Measurements from ENCODE around the gene OLFML3. TPM values are rescaled to one million over a fixed set of nuclear protein-coding genes. Genes with fewer than 3 reads are reported as not detected.

The OLFML3 gene
- total and polyA plus RNA-seq, 2 donors (not counting 1 experiment from before 2014, with no cell fraction given): 0.32 TPM; not detected in 1

DNA sequence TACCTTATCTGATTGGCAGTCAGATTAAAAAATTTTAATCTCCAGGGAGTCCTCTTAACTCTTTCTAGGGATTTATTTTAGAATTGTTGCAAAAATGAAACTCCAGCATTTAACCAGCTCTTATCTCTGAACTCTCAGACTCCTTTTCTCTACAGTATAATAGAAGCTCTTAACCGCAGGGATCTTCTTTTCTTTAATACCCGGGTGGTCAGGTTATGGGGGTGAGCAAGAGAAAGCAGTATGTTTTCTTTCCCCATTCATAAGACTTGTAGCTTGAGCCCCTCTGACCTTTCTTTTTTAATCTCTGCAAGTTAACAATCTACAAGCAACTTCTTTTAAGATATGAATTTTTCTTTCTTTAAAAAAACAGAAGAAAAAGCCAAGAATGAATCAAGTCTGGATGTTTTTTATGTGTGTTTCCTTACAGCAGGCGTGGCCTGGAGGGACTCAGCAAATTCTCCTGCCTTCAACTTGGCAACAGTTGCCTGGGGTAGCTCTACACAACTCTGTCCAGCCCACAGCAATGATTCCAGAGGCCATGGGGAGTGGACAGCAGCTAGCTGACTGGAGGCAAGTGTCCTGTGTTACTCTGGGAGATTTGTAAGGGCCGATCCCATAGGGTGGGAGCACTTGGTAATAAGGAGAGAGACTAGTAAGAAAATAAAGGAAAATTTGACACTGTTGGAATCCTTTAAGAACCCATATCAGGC is 13.4 kb upstream of the OLFML3 start:
- Histone ChIP-seq H3K36me3 (replicated peaks in 1 of 2; ENCODE audit: control extremely low read depth in 1 of 2, control insufficient read depth in 1 of 2, extremely low read depth in 1 of 2, insufficient read depth in 2 of 2, low read length in 1 of 2) (peaks cover 14 to 84% of the 10 kb centered on the region in 2 experiments), H4K20me1 (ENCODE audit: control insufficient read depth, insufficient read depth, low read length, poor library complexity, severe bottlenecking) (no peaks in the 10 kb centered on the region), H3K9ac (ENCODE audit: low read length) (no peak overlapping the region), H3K4me1 (ENCODE audit: control insufficient read depth in 2 of 2, insufficient read depth in 2 of 2, low read length in 2 of 2) (no peaks in the 10 kb centered on the region), H3K4me2 (replicated peaks; ENCODE audit: low read depth, low read length, poor library complexity, severe bottlenecking) (no peak overlapping the region), H2AFZ (ENCODE audit: insufficient read depth, low read depth, low read length, poor library complexity, severe bottlenecking) (no peak overlapping the region), H3K27ac (ENCODE audit: low read length in 2 of 2) (no peak overlapping the region), H3K4me3 (ENCODE audit: control extremely low read depth in 1 of 5, extremely low read depth in 1 of 5, insufficient read depth in 1 of 5, low read depth in 2 of 5, low read length in 4 of 5) (no peak overlapping the region), H3K79me2 (ENCODE audit: control insufficient read depth, insufficient read depth, low read length) (no peaks in the 10 kb centered on the region), H3K9me3 (ENCODE audit: control extremely low read depth in 1 of 3, control insufficient read depth in 2 of 3, insufficient read depth in 1 of 3, low read length in 2 of 3) (no peaks in the 10 kb centered on the region), H3K27me3 (replicated peaks in 1 of 4; ENCODE audit: control extremely low read depth in 1 of 4, control insufficient read depth in 3 of 4, insufficient read depth in 4 of 4, low read length in 3 of 4) (no peaks in the 10 kb centered on the region)
- no peaks in the 10 kb centered on the region for H3K9me3 Mint-ChIP-seq (ENCODE audit: insufficient read depth)
- no peaks in the 10 kb centered on the region for H3K27me3 Mint-ChIP-seq
- H3K27ac Mint-ChIP-seq: no peak overlapping the region
- POLR2A ChIA-PET: no interaction called here
- CTCF ChIA-PET: no interaction called here
- 100% methylated on average over 2 of the region's 4 CpGs for WGBS (ENCODE audit: insufficient coverage)
- H3K4me3 Mint-ChIP-seq: no peak overlapping the region
- intact Hi-C loops (cut with micrococcal nuclease): no loop called here
- H3K4me1 Mint-ChIP-seq: no peaks in the 10 kb centered on the region
- DNase-seq: no peak
- ATAC-seq (ENCODE audit: low read depth): no peak
- TF ChIP-seq, protein P1, sequence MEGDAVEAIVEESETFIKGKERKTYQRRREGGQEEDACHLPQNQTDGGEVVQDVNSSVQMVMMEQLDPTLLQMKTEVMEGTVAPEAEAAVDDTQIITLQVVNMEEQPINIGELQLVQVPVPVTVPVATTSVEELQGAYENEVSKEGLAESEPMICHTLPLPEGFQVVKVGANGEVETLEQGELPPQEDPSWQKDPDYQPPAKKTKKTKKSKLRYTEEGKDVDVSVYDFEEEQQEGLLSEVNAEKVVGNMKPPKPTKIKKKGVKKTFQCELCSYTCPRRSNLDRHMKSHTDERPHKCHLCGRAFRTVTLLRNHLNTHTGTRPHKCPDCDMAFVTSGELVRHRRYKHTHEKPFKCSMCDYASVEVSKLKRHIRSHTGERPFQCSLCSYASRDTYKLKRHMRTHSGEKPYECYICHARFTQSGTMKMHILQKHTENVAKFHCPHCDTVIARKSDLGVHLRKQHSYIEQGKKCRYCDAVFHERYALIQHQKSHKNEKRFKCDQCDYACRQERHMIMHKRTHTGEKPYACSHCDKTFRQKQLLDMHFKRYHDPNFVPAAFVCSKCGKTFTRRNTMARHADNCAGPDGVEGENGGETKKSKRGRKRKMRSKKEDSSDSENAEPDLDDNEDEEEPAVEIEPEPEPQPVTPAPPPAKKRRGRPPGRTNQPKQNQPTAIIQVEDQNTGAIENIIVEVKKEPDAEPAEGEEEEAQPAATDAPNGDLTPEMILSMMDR (IDR thresholded peaks at IDR 0.05): no peak
- no peak for TF ChIP-seq EZH2 (IDR thresholded peaks at IDR 0.05; ENCODE audit: borderline replicate concordance, insufficient read depth, low read depth, low read length, poor library complexity, severe bottlenecking)

DNA sequence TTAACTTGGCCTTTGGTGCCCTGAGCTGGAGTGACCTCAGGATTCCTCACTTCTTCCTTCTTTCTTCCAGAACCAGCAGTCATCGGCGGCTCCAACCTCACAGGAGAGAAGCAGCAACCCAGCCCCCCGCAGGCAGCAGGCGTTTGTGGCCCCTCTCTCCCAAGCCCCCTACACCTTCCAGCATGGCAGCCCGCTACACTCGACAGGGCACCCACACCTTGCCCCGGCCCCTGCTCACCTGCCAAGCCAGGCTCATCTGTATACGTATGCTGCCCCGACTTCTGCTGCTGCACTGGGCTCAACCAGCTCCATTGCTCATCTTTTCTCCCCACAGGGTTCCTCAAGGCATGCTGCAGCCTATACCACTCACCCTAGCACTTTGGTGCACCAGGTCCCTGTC is 6.3 kb upstream of the OLFML3 start:
- intact Hi-C loops (cut with micrococcal nuclease): no loop called here

More for the DNA sequence above, 6.3 kb upstream of the OLFML3 start:
- no peaks in the 10 kb centered on the region for H3K4me1 ChIP-seq (ENCODE audit: control insufficient read depth in 2 of 2, insufficient read depth in 2 of 2, low read length in 2 of 2)
- peaks cover 24 to 64% of the 10 kb centered on the region in 2 experiments for H3K36me3 ChIP-seq (replicated peaks in 1 of 2; ENCODE audit: control extremely low read depth in 1 of 2, control insufficient read depth in 1 of 2, extremely low read depth in 1 of 2, insufficient read depth in 2 of 2, low read length in 1 of 2)
- no peaks in the 10 kb centered on the region for H3K9me3 ChIP-seq (ENCODE audit: control extremely low read depth in 1 of 3, control insufficient read depth in 2 of 3, insufficient read depth in 1 of 3, low read length in 2 of 3)
- H2AFZ ChIP-seq (ENCODE audit: insufficient read depth, low read depth, low read length, poor library complexity, severe bottlenecking): no peak overlapping the region
- Mint-ChIP-seq H3K4me3 (no peak overlapping the region), H3K9me3 (ENCODE audit: insufficient read depth) (no peaks in the 10 kb centered on the region), H3K27ac (no peak overlapping the region), H3K4me1 (peaks cover 3% of the 10 kb centered on the region), H3K27me3 (no peaks in the 10 kb centered on the region)
- no peak overlapping the region for H3K27ac ChIP-seq (ENCODE audit: low read length in 2 of 2)
- 87% methylated on average over 9 of the region's 9 CpGs for WGBS (ENCODE audit: insufficient coverage)
- no peaks in the 10 kb centered on the region for H4K20me1 ChIP-seq (ENCODE audit: control insufficient read depth, insufficient read depth, low read length, poor library complexity, severe bottlenecking)
- no peak for TF ChIP-seq EZH2 (IDR thresholded peaks at IDR 0.05; ENCODE audit: borderline replicate concordance, insufficient read depth, low read depth, low read length, poor library complexity, severe bottlenecking)
- TF ChIP-seq, protein P1 (IDR thresholded peaks at IDR 0.05): no peak
- POLR2A ChIA-PET: no interaction called here
- H3K9ac ChIP-seq (ENCODE audit: low read length): no peak overlapping the region
- DNase-seq: no peak
- CTCF ChIA-PET: no interaction called here
- H3K4me2 ChIP-seq (replicated peaks; ENCODE audit: low read depth, low read length, poor library complexity, severe bottlenecking): no peak overlapping the region
- no peaks in the 10 kb centered on the region for H3K27me3 ChIP-seq (replicated peaks in 1 of 4; ENCODE audit: control extremely low read depth in 1 of 4, control insufficient read depth in 3 of 4, insufficient read depth in 4 of 4, low read length in 3 of 4)
- no peak overlapping the region for H3K4me3 ChIP-seq (ENCODE audit: control extremely low read depth in 1 of 5, extremely low read depth in 1 of 5, insufficient read depth in 1 of 5, low read depth in 2 of 5, low read length in 4 of 5)
- ATAC-seq (ENCODE audit: low read depth): no peak
- H3K79me2 ChIP-seq (ENCODE audit: control insufficient read depth, insufficient read depth, low read length): no peaks in the 10 kb centered on the region

Measured in B cell (primary cell).